Cerebellar cortex (tissue), 1 donor: ENCODE data around the gene SLC8A3.

Experiments
- DNase-seq: peaks from one replicate; pipeline ENCODE4 v3.0.0-alpha.2; 2015; ENCODE audit warnings: low spot score

Gene SLC8A3

GRCh38 chr14:70116278-70116677, 72.5 kb downstream of the SLC8A3 start:
- DNase-seq, result no peak

- no peak for DNase-seq
Measured at GRCh38 chr14:70114621-70115156, 74.1 kb downstream of the SLC8A3 start.

GRCh38 chr14:70113211-70113610, 75.5 kb downstream of the SLC8A3 start:
- DNase-seq, result no peak

- peak; percentile 25 for DNase-seq
Measured at GRCh38 chr14:70108419-70108818, 80.3 kb downstream of the SLC8A3 start.

GRCh38 chr14:70107309-70107708, 81.4 kb downstream of the SLC8A3 start:
- no peak for DNase-seq

GRCh38 chr14:70100071-70100470, 88.7 kb downstream of the SLC8A3 start:
- no peak for DNase-seq

- peak; percentile 34 for DNase-seq
Measured at GRCh38 chr14:70098250-70098809, 90.4 kb downstream of the SLC8A3 start.

- no peak for DNase-seq
Measured at GRCh38 chr14:70097576-70098249, 91.0 kb downstream of the SLC8A3 start.

- DNase-seq, result no peak
Measured at GRCh38 chr14:70096866-70097265, 91.9 kb downstream of the SLC8A3 start.

GRCh38 chr14:70094631-70095030, 94.1 kb downstream of the SLC8A3 start:
- DNase-seq, result no peak

GRCh38 chr14:70094106-70094505, 94.6 kb downstream of the SLC8A3 start:
- no peak for DNase-seq

- no peak for DNase-seq
Measured at GRCh38 chr14:70093156-70093555, 95.6 kb downstream of the SLC8A3 start.

- DNase-seq, result no peak
Measured at GRCh38 chr14:70087380-70087697, 101.4 kb downstream of the SLC8A3 start.

- DNase-seq, result peak; percentile 40
Measured at GRCh38 chr14:70086685-70087379, 101.9 kb downstream of the SLC8A3 start.

GRCh38 chr14:70084226-70084625, 104.5 kb downstream of the SLC8A3 start:
- no peak for DNase-seq

- no peak for DNase-seq
Measured at GRCh38 chr14:70082394-70082793, 106.4 kb downstream of the SLC8A3 start.

- peak; percentile 77 for DNase-seq
Measured at GRCh38 chr14:70080076-70080475, 108.7 kb downstream of the SLC8A3 start.

- no peak for DNase-seq
Measured at GRCh38 chr14:70078329-70078728, 110.4 kb downstream of the SLC8A3 start.

- DNase-seq, result no peak
Measured at GRCh38 chr14:70077720-70078119, 111.0 kb downstream of the SLC8A3 start.

GRCh38 chr14:70077005-70077404, 111.7 kb downstream of the SLC8A3 start:
- no peak for DNase-seq

GRCh38 chr14:70073924-70074566, 114.7 kb downstream of the SLC8A3 start:
- peak; percentile 62 for DNase-seq

GRCh38 chr14:70069186-70069585, 119.6 kb downstream of the SLC8A3 start:
- DNase-seq, result no peak

GRCh38 chr14:70067810-70068209, 120.9 kb downstream of the SLC8A3 start:
- DNase-seq, result no peak
